ENCODE measurements around the gene FECH.

GRCh38 chr18:57589161-57589560, 2.7 kb upstream of the FECH start:
- TF ChIP-seq CTCF (IDR thresholded peaks at IDR 0.05; ENCODE audit: low read length) (no peak), EZH2 (IDR thresholded peaks at IDR 0.05; ENCODE audit: borderline replicate concordance, low read length) (no peak)

Measured in OCI-LY1 (cell line).